Measurements from ENCODE around the gene CCRL2. TPM values are rescaled to one million over a fixed set of nuclear protein-coding genes. Genes with fewer than 3 reads are reported as not detected.

CCRL2 gene
- polyA plus RNA-seq, 1 experiment, result not detected

- ChIA-PET CTCF (interaction anchor here (0.6 to 3.2 kb wide), 6 partner anchors 9 to 620 kb away, joined by 3 to 13 read pairs (median 6); no protein-coding TSS in a partner anchor), POLR2A (no interaction called here)
- Histone ChIP-seq H3K27me3 (ENCODE audit: control insufficient read depth, insufficient read depth, low read length) (peaks cover 6% of the 10 kb centered on the region), H3K36me3 (ENCODE audit: control insufficient read depth, insufficient read depth, low read length) (no peaks in the 10 kb centered on the region), H3K4me3 (ENCODE audit: low read depth, low read length) (no peak overlapping the region)
- no peak for TF ChIP-seq CTCF (IDR thresholded peaks at IDR 0.05; ENCODE audit: insufficient read depth, low read depth, low read length)
- DNase-seq (ENCODE audit: low read depth), result no peak
Observed at GRCh38 chr3:46369151-46369550, 37.9 kb upstream of the CCRL2 start.

- no peak for DNase-seq (ENCODE audit: low read depth)
- no peak for TF ChIP-seq CTCF (IDR thresholded peaks at IDR 0.05; ENCODE audit: insufficient read depth, low read depth, low read length)
- H3K36me3 ChIP-seq (ENCODE audit: control insufficient read depth, insufficient read depth, low read length), result no peaks in the 10 kb centered on the region
- ChIA-PET POLR2A (interaction anchor here (0.5 kb wide), 1 partner anchor 259 kb away, joined by 13 read pairs; no protein-coding TSS in a partner anchor), CTCF (interaction anchor here (0.6 to 3.2 kb wide), 8 partner anchors 9 to 621 kb away, joined by 3 to 13 read pairs (median 6); partner anchors contain the start of gene CCR2)
- H3K27me3 ChIP-seq (ENCODE audit: control insufficient read depth, insufficient read depth, low read length), result peaks cover 7% of the 10 kb centered on the region
- no peak overlapping the region for H3K4me3 ChIP-seq (ENCODE audit: low read depth, low read length)
Observed at GRCh38 chr3:46369675-46370132, 37.4 kb upstream of the CCRL2 start.

- peaks cover 10% of the 10 kb centered on the region for H3K27me3 ChIP-seq (ENCODE audit: control insufficient read depth, insufficient read depth, low read length)
- DNase-seq (ENCODE audit: low read depth), result no peak
- TF ChIP-seq CTCF (IDR thresholded peaks at IDR 0.05; ENCODE audit: insufficient read depth, low read depth, low read length), result no peak
- H3K4me3 ChIP-seq (ENCODE audit: low read depth, low read length), result no peak within 1 kb of the TSS
- CTCF ChIA-PET, result interaction anchor here (0.9 to 3.2 kb wide), 14 partner anchors 7 to 432 kb away, joined by 3 to 16 read pairs (median 5); partner anchors contain the start of genes CCR1 and CCR2
- POLR2A ChIA-PET, result no interaction called here
- no peaks in the 10 kb centered on the region for H3K36me3 ChIP-seq (ENCODE audit: control insufficient read depth, insufficient read depth, low read length)
Observed at GRCh38 chr3:46370839-46371518, 36.1 kb upstream of the CCRL2 start, which contains the start of gene CCR5. CCR5 (plus strand) TSS chr3:46370946; CDS start chr3:46372903, 1,957 bp downstream.

- no peak for DNase-seq (ENCODE audit: low read depth)
- no peak for TF ChIP-seq CTCF (IDR thresholded peaks at IDR 0.05; ENCODE audit: insufficient read depth, low read depth, low read length)
- ChIA-PET POLR2A (no interaction called here), CTCF (interaction anchor here (0.7 to 3.2 kb wide), 17 partner anchors 8 to 434 kb away, joined by 3 to 16 read pairs (median 5); partner anchors contain the start of genes CCR1 and CCR2)
- Histone ChIP-seq H3K36me3 (ENCODE audit: control insufficient read depth, insufficient read depth, low read length) (no peaks in the 10 kb centered on the region), H3K4me3 (ENCODE audit: low read depth, low read length) (no peak overlapping the region), H3K27me3 (ENCODE audit: control insufficient read depth, insufficient read depth, low read length) (peaks cover 11% of the 10 kb centered on the region)
Observed at GRCh38 chr3:46371519-46372340, 35.3 kb upstream of the CCRL2 start.

All from BJ (cell line).